ENCODE measurements around the gene TSPAN14.

The TSPAN14 gene

DNA sequence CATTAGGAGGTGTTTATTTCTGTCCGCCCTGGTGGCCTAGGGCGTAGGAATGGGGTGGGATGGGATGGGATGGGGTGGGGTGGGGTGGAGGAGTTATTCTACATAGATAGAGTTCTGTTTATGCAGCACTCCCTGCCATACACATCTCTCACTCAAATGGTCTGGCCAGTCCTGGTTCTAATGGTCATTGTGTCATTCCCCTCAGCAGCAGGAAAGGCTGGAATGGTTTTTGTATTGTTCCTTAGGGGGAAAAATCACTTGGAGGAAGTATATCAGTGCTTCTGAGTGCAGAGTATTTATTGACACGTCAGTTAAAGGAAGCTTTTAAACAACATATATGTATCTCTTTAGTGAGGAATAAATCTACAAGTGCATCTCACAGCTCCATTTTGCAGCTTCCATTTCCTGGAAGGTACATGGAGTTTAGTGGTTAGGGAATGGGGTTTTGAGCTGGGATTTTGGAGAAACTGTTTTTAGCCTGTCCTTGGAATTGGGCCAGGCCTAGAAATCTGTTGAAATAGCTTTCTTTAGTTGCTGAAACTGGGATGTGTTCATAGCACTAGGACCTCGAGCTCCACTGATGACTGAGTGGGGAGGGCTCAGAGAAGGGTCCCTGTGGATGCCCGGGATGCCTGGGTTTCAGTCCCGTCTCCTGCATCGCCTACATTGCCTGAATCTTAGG, 8.3 kb downstream of the TSPAN14 start:
- H3K79me2 ChIP-seq (ENCODE audit: insufficient read depth, low read length): peaks cover 97% of the 10 kb centered on the region
- H3K4me1 ChIP-seq (ENCODE audit: insufficient read depth, low read length, poor library complexity, severe bottlenecking): peaks cover 89% of the 10 kb centered on the region
- no peaks in the 10 kb centered on the region for H3K9me2 ChIP-seq (replicated peaks; ENCODE audit: low read depth, low read length)
- H3K4me3 ChIP-seq (ENCODE audit: low read length, poor library complexity, severe bottlenecking): no peak overlapping the region
- peaks cover 33% of the 10 kb centered on the region for H4K20me1 ChIP-seq (ENCODE audit: insufficient read depth, low read length, poor library complexity, severe bottlenecking)
- H3K9ac ChIP-seq (ENCODE audit: low read depth, low read length, poor library complexity, severe bottlenecking): peak overlapping the region; percentile 45
- TF ChIP-seq EZH2phosphoT487 (IDR thresholded peaks at IDR 0.05; ENCODE audit: borderline replicate concordance): no peak
- TF ChIP-seq, protein P1, sequence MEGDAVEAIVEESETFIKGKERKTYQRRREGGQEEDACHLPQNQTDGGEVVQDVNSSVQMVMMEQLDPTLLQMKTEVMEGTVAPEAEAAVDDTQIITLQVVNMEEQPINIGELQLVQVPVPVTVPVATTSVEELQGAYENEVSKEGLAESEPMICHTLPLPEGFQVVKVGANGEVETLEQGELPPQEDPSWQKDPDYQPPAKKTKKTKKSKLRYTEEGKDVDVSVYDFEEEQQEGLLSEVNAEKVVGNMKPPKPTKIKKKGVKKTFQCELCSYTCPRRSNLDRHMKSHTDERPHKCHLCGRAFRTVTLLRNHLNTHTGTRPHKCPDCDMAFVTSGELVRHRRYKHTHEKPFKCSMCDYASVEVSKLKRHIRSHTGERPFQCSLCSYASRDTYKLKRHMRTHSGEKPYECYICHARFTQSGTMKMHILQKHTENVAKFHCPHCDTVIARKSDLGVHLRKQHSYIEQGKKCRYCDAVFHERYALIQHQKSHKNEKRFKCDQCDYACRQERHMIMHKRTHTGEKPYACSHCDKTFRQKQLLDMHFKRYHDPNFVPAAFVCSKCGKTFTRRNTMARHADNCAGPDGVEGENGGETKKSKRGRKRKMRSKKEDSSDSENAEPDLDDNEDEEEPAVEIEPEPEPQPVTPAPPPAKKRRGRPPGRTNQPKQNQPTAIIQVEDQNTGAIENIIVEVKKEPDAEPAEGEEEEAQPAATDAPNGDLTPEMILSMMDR (conservative IDR thresholded peaks at IDR 0.05; ENCODE audit: low read length): no peak
- H3K4me2 ChIP-seq (ENCODE audit: low read depth, low read length, poor library complexity, severe bottlenecking): peak overlapping the region; percentile 54
- no peaks in the 10 kb centered on the region for H3K27me3 ChIP-seq (ENCODE audit: insufficient read depth, low read length, poor library complexity, severe bottlenecking)
- no peaks in the 10 kb centered on the region for H3K36me3 ChIP-seq (ENCODE audit: insufficient read depth, low read length)
- no peaks in the 10 kb centered on the region for H3F3A ChIP-seq (ENCODE audit: low read depth)
- no peak overlapping the region for H2AFZ ChIP-seq (ENCODE audit: low read length)
- H3K9me3 ChIP-seq (ENCODE audit: insufficient read depth, low read depth, low read length): no peaks in the 10 kb centered on the region

DNA sequence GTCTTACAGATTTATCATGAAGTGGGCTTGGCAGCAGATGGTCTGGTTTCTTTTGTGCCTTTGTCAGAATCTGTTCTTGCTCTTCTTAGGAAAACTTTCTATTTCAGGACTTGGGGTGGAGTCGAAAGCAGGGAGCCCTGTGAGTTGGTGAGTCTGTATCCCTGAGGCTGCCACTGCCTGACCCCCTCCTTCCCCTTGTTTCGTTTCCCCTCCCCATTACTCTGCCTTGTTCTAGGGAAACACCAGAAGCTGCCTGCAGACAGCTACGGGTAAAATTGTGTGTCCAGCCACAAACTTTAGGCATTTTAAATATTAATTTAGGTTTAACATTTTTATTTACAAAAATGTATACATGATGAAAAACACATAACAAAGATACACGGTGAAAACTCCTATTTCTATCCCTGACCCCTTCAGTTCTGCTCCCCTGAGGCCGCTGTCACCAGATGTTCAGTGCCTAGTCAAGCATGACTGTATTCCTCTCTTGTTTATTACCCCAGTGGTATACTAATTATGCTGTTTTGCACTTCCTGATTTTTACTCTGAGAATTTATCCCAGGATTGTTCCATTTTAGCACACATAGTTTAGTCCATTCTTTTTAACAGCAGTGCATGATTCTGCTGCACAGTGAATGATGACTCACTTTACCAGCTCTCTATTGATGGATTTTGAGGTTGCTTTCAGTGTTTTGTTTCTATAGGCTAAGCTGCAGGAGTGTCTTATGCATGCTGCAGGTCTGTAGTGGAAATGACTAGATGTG, 9.1 kb downstream of the TSPAN14 start:
- Histone ChIP-seq H3F3A (ENCODE audit: low read depth) (no peaks in the 10 kb centered on the region), H3K4me1 (ENCODE audit: insufficient read depth, low read length, poor library complexity, severe bottlenecking) (peaks cover 89% of the 10 kb centered on the region), H3K9ac (ENCODE audit: low read depth, low read length, poor library complexity, severe bottlenecking) (peak overlapping the region; percentile 61), H4K20me1 (ENCODE audit: insufficient read depth, low read length, poor library complexity, severe bottlenecking) (peaks cover 25% of the 10 kb centered on the region), H3K27me3 (ENCODE audit: insufficient read depth, low read length, poor library complexity, severe bottlenecking) (no peaks in the 10 kb centered on the region), H3K4me2 (ENCODE audit: low read depth, low read length, poor library complexity, severe bottlenecking) (peak overlapping the region; percentile 54), H3K36me3 (ENCODE audit: insufficient read depth, low read length) (no peaks in the 10 kb centered on the region), H3K79me2 (ENCODE audit: insufficient read depth, low read length) (peaks cover 97% of the 10 kb centered on the region), H3K9me3 (ENCODE audit: insufficient read depth, low read depth, low read length) (no peaks in the 10 kb centered on the region), H3K9me2 (replicated peaks; ENCODE audit: low read depth, low read length) (no peaks in the 10 kb centered on the region), H2AFZ (ENCODE audit: low read length) (no peak overlapping the region), H3K4me3 (ENCODE audit: low read length, poor library complexity, severe bottlenecking) (no peak overlapping the region)
- TF ChIP-seq, protein P1 (conservative IDR thresholded peaks at IDR 0.05; ENCODE audit: low read length): no peak
- no peak for TF ChIP-seq EZH2phosphoT487 (IDR thresholded peaks at IDR 0.05; ENCODE audit: borderline replicate concordance)

DNA sequence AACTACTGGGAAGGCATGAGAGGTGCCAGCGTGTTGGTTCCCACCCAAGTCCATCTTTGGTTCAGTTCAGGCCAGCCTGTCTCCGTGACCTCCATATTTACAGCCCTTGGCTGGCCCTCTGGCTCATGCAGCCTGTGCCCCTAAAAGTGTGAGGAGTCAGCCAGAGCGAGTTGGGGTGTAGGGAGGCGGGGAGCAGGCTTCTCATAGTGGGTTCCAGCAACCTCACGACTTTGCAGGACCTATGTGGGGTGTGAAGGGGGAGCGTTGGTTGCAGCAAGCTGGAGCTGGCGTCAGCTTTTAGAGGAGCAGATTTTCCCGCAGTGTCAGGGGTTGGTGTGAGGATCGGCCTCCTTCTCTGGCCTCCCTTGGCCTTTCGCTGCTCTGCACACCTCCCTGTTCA, 9.8 kb downstream of the TSPAN14 start:
- Histone ChIP-seq H3K79me2 (ENCODE audit: insufficient read depth, low read length) (peaks cover 97% of the 10 kb centered on the region), H3K27me3 (ENCODE audit: insufficient read depth, low read length, poor library complexity, severe bottlenecking) (no peaks in the 10 kb centered on the region), H3K36me3 (ENCODE audit: insufficient read depth, low read length) (no peaks in the 10 kb centered on the region), H3F3A (ENCODE audit: low read depth) (no peaks in the 10 kb centered on the region), H3K4me1 (ENCODE audit: insufficient read depth, low read length, poor library complexity, severe bottlenecking) (peaks cover 89% of the 10 kb centered on the region), H3K9ac (ENCODE audit: low read depth, low read length, poor library complexity, severe bottlenecking) (peak overlapping the region; percentile 61), H4K20me1 (ENCODE audit: insufficient read depth, low read length, poor library complexity, severe bottlenecking) (peaks cover 20% of the 10 kb centered on the region), H3K9me3 (ENCODE audit: insufficient read depth, low read depth, low read length) (no peaks in the 10 kb centered on the region), H3K9me2 (replicated peaks; ENCODE audit: low read depth, low read length) (no peaks in the 10 kb centered on the region), H3K4me3 (ENCODE audit: low read length, poor library complexity, severe bottlenecking) (no peak overlapping the region), H3K4me2 (ENCODE audit: low read depth, low read length, poor library complexity, severe bottlenecking) (peak overlapping the region; percentile 54), H2AFZ (ENCODE audit: low read length) (no peak overlapping the region)
- TF ChIP-seq EZH2phosphoT487 (IDR thresholded peaks at IDR 0.05; ENCODE audit: borderline replicate concordance): no peak
- TF ChIP-seq, protein P1 (conservative IDR thresholded peaks at IDR 0.05; ENCODE audit: low read length): no peak
